ENCODE results near the gene WWOX.
"Not testable (repeated sequence)": the region's sequence is repeated elsewhere in the genome, so short reads cannot be mapped to it uniquely, and the experiment has no call there.

Gene WWOX

GRCh38 chr16:78099271-78100111 lies at the start of gene WWOX:
WWOX (plus strand) TSS chr16:78099654.
- peak; percentile 88 for DNase-seq (ENCODE audit: low read depth)

- no peak for DNase-seq (ENCODE audit: low read depth)
These were observed 48.6 kb upstream of the WWOX start for GRCh38 chr16:78050734-78051400.

- no peak for DNase-seq (ENCODE audit: low read depth)
These were observed 41.5 kb upstream of the WWOX start for GRCh38 chr16:78057803-78058564.

- DNase-seq (ENCODE audit: low read depth), result not testable (repeated sequence)
These were observed 39.6 kb upstream of the WWOX start for GRCh38 chr16:78059806-78060205.

GRCh38 chr16:78060295-78060694 lies 39.2 kb upstream of the WWOX start:
- no peak for DNase-seq (ENCODE audit: low read depth)

GRCh38 chr16:78060809-78061208 lies 38.6 kb upstream of the WWOX start:
- DNase-seq (ENCODE audit: low read depth), result no peak

GRCh38 chr16:78065319-78065718 lies 34.1 kb upstream of the WWOX start:
- DNase-seq (ENCODE audit: low read depth), result no peak

GRCh38 chr16:78069913-78070312 lies 29.5 kb upstream of the WWOX start:
- no peak for DNase-seq (ENCODE audit: low read depth)

GRCh38 chr16:78072275-78072674 lies 27.2 kb upstream of the WWOX start:
- no peak for DNase-seq (ENCODE audit: low read depth)

- no peak for DNase-seq (ENCODE audit: low read depth)
These were observed 23.7 kb upstream of the WWOX start for GRCh38 chr16:78075800-78076199.

GRCh38 chr16:78081341-78081740 lies 18.1 kb upstream of the WWOX start:
- no peak for DNase-seq (ENCODE audit: low read depth)

- DNase-seq (ENCODE audit: low read depth), result no peak
These were observed 8.0 kb upstream of the WWOX start for GRCh38 chr16:78091419-78091818.

- DNase-seq (ENCODE audit: low read depth), result no peak
These were observed 6.7 kb upstream of the WWOX start for GRCh38 chr16:78092758-78093157.

- DNase-seq (ENCODE audit: low read depth), result no peak
These were observed 5.3 kb upstream of the WWOX start for GRCh38 chr16:78094166-78094565.

GRCh38 chr16:78094998-78095397 lies 4.5 kb upstream of the WWOX start:
- DNase-seq (ENCODE audit: low read depth), result no peak

- no peak for DNase-seq (ENCODE audit: low read depth)
These were observed 3.1 kb upstream of the WWOX start for GRCh38 chr16:78096386-78096785.

- DNase-seq (ENCODE audit: low read depth), result no peak
These were observed 1.9 kb upstream of the WWOX start for GRCh38 chr16:78097548-78097947.

GRCh38 chr16:78098087-78098486 lies 1.4 kb upstream of the WWOX start:
- DNase-seq (ENCODE audit: low read depth), result no peak

- no peak for DNase-seq (ENCODE audit: low read depth)
These were observed 721 bp upstream of the WWOX start for GRCh38 chr16:78098595-78099270.

GRCh38 chr16:78100112-78100467 lies 636 bp downstream of the WWOX start:
- no peak for DNase-seq (ENCODE audit: low read depth)

- DNase-seq (ENCODE audit: low read depth), result no peak
These were observed 2.7 kb downstream of the WWOX start for GRCh38 chr16:78102122-78102660.

- no peak for DNase-seq (ENCODE audit: low read depth)
These were observed 3.4 kb downstream of the WWOX start for GRCh38 chr16:78102865-78103264.

Data from stimulated activated CD8-positive, alpha-beta memory T cell treated with anti-CD3 and anti-CD28 coated beads, Interleukin-7, amount 100 ng/mL, for 24 hours (primary cell).